Stimulated activated CD8-positive, alpha-beta memory T cell treated with anti-CD3 and anti-CD28 coated beads, Interleukin-4, amount 100 ng/mL, for 24 hours (primary cell): ENCODE results near the gene DMRTC2.

Experiments used
- DNase-seq: peaks from one replicate; pipeline ENCODE4 v3.0.0-alpha.2; 2020; ENCODE audit warnings: low read depth

The DMRTC2 gene

GRCh38 chr19:41847351-41848105, 2.7 kb downstream of the DMRTC2 start:
- no peak for DNase-seq

GRCh38 chr19:41848666-41849065, 3.8 kb downstream of the DMRTC2 start:
- DNase-seq: no peak

DNA sequence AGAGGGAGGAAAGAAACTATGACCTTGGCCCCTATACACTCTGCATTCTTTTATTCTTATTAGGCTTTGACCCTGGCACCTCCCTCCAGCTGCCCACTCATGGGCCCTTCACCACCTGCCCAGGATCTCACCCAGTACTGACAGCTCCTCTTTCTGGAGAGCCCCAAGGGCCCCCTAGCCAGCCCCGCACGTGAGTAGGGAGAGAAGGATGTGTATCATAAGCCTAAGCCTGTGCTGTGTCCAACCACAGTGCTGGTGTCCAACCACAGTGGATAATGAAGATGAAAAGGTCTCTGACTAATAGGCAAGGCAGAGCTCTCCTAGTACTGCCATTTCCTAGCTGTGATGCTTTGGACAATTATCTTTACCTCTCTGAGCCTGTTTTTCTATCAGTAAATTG, 4.2 kb downstream of the DMRTC2 start:
- no peak for DNase-seq

GRCh38 chr19:41850381-41850780, 5.5 kb downstream of the DMRTC2 start:
- DNase-seq: no peak

GRCh38 chr19:41851456-41851855, 6.6 kb downstream of the DMRTC2 start:
- no peak for DNase-seq

- DNase-seq: no peak
Observed at GRCh38 chr19:41853344-41853743, 8.5 kb downstream of the DMRTC2 start.

DNA sequence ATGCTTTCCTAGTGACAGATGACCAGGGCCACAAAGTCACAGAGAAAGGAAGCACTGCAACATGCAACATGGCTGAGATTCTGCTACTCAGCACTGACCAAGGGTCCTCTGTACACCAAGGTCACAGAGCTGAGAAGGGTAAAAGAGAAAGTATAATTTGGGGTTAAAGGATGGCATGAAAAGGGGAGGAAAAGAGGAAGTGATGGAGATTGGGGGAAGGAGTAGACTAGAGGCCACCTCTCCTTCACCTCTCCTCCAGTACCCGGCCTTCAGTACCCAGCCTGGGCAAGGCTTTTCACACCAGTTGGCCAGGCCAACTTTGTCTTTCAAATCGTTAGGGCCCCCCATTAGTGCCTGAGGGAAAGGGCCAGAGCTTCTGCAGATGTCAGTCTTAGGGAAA, 8.9 kb downstream of the DMRTC2 start:
- no peak for DNase-seq

GRCh38 chr19:41859213-41859617, 14.4 kb downstream of the DMRTC2 start:
- no peak for DNase-seq

DNA sequence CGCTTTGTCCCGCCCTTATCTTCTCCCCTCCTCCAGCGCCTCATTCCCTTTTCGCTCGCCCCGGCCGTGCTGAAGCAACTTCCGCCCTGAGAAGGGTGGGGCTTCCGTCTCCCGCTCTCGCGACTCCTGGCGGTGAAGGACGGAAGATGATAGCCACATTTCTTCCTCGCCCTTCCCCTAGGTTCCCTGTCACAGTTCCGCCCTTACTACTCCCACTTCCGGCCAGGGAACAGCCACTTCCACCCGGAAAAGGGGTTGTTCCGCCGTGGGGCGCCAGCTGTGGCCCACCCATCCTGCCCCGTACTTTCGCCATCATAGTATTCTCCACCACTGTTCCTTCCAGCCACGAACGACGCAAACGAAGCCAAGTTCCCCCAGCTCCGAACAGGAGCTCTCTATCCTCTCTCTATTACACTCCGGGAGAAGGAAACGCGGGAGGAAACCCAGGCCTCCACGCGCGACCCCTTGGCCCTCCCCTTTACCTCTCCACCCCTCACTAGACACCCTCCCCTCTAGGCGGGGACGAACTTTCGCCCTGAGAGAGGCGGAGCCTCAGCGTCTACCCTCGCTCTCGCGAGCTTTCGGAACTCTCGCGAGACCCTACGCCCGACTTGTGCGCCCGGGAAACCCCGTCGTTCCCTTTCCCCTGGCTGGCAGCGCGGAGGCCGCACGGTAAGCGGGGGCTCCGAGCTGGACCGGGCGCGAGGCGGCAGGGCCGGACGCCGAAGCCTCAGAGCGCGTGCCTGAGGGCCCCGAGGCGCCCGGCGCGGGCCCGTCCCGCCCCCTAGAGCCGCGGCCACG, 15.0 kb downstream of the DMRTC2 start, which contains the start of gene RPS19:
TSS of gene RPS19 (plus strand) at position 638 of the 801 bp plus-strand sequence. CDS start 520 bp downstream, outside the sequence.
- DNase-seq: peak; percentile 95

DNA sequence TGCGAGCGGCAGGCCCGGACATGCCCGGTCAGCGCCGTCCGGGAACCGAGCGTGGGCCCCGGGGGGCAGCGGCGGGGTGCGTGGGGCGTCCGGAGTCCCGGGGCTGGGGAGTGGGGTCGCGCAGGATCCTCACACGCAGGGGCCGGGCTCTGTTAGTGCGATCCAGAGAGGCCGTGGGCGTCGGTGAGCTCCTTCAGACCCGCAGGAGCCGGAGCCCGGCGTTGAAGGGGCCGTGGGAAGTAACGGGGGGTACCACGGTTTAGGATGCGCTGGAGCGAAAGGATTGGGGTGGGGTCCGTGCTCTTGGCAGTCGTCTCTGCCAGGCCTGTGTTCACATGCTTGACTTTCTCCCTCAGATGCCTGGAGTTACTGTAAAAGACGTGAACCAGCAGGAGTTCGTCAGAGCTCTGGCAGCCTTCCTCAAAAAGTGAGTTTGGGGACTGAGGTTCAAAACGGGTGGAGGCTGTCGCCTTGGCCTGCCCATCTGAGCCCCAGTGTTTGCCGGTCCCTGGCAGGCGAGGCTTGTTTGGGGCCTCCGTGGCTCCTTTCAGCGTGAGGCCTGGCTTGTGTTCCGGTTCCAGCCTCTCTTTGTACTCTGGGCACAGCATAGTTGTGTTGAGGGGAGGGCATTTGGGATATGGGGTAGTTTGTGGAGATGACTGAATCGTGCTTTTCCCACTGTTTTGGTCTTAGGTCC, 15.7 kb downstream of the DMRTC2 start:
- no peak for DNase-seq

GRCh38 chr19:41861116-41861768, 16.4 kb downstream of the DMRTC2 start:
- no peak for DNase-seq

DNA sequence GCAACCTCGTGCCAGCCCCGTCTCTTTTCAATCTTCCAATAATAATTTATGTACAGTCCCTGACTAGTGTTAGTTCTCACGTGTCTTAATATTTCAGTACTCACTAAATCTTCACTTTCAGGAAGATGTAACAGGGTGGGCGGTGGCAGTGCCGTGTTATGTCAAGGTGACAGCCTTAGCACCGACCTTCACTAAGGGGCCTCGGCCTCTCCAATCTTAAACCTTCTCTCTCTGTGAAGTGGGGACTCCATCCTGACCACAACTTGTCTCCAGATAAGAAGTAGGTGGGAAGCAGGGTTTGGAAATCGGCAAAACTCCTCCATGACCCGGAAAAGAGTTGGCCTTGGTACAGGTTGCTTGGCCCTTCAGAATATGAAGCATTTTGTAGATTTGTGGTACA, 17.0 kb downstream of the DMRTC2 start:
- no peak for DNase-seq

- no peak for DNase-seq
Observed at GRCh38 chr19:41862445-41862986, 17.7 kb downstream of the DMRTC2 start.

DNA sequence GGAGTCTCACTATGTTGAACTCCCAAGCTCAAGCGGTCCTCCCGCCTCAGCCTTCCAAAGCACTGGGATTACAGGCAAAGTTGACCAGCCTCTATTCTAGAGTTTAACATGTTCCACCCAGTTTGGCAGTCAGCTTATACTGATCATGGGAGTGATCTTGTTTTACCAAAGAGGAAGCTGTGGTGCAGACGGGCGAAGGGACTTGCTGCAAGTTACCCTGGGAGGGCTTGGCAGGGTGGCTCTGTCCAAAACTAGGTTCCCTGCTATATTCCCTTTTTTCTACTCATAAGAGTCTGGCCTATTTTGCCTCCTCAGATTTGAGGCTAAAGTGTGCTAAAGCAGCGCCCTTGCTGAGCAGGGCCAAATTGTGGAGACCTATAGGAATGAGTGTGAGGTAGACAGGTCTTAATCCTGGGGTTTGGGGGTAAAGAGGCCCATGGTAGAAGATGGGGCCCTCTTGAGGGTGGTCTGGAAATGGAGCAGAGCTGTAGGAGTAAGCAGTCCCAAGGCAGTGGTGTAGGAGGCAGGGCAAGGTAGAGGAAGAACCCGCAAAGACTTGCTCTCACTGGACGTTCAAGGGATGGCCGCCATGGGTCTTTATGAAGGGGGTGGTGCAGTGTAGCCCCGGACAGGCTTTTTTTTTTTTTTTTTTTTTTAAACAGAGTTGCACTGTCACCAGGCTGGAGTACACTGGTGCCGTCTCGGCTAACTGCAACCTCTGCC, 18.5 kb downstream of the DMRTC2 start:
- no peak for DNase-seq

DNA sequence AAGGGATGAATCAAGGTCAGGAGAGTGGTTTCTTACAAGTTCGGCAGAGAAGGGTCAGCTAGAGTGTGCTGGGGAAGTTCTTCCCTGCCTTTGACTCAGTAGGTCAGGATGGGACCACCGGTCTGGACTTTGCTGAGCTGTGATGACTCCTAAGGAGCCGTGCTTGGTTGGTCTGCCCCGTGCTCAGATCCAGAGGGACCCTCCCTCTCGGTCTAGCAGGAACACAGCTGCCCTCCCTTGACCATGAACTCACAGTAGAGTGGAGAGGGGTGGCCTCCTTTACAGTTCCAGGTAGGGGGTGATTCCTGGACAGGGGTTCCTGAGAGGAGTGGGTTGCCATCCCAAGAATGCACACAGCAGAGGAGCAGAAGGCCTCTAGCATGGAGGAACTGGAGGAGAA, 19.5 kb downstream of the DMRTC2 start:
- no peak for DNase-seq

GRCh38 chr19:41866284-41866683, 21.4 kb downstream of the DMRTC2 start:
- DNase-seq: no peak

GRCh38 chr19:41868120-41868988, 23.5 kb downstream of the DMRTC2 start:
- no peak for DNase-seq

- no peak for DNase-seq
Observed at GRCh38 chr19:41868989-41869300, 24.1 kb downstream of the DMRTC2 start.

DNA sequence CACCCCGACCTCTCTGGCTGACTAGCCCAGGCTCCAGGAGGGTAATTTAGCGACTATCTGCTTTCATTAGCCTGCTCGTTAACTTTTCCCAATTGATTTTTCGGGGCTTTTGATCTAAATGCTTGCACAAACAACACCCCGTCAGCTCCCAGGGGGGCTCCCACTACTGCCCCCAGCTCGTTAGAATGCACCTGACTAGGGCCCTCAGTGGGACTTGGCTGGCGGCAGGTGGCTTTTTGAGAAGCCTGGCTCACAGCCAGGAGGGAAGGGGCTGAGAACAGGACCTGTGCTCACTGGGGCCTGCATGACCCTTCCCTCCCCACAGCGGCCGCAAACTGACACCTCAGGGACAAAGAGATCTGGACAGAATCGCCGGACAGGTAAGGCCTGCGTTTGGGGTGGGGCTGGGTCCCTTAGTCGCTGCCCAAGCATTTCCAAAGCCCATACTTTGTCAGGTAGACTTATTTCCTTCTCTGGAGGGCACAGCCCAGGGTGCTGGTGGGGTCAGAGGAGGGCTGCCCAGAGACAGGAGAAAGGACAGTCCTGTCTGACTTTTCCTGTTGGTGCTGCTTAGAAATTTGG, 24.6 kb downstream of the DMRTC2 start:
- DNase-seq: no peak

DNA sequence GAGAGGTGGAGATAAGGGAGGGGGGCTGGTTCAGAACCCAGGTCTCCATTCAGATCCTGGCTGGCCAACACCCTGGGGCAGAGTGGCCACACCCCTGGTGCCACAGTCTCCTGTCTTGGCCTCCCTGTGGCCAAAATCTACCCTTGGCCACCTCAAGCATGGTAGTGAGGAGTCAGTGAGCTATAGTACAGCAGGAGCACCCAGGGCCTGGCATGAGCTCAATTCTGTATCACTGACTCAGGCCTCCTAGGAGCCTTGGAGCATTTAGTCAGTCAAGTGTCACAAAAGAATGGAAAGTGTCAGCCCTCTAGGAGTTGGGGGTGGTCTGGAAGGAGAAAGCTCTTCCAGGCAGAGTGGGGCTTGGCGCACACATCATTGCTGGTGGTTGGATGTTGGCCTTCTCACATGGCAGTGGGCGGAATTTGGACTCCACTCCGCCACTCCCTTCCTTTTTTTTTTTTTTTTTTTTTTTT, 25.6 kb downstream of the DMRTC2 start:
- no peak for DNase-seq
